Calu3 (cell line): ENCODE measurements around the gene FOXD2. TPM values are rescaled to one million over a fixed set of nuclear protein-coding genes. Genes with fewer than 3 reads are reported as not detected.

Source experiments
- BruUV-seq: library from RNA; stranded (reverse); fragments of 400-500 nt; replicated peaks from 2 replicates; lab custom pipeline; 2021; lab: Mats Ljungman, UMichigan
- CTCF ChIA-PET: fragments of 300-600 bp; sonication (Branson Sonifier 250); formaldehyde crosslinking; loops from one replicate; lab custom pipeline; 2022; ENCODE audit warnings: antibody characterized with exemption; lab: Charles Lee
- DNase-seq: peaks from one replicate; pipeline ENCODE4 v3.0.0; 2022
- H3K27ac Mint-ChIP-seq: one replicate; pipeline ENCODE4 v1.8.0; 2022; ENCODE audit warnings: mixed read lengths; ENCODE audit not compliant: unreplicated experiment
- H3K27me3 Mint-ChIP-seq: one replicate; pipeline ENCODE4 v1.8.0; 2022; ENCODE audit warnings: mixed read lengths; ENCODE audit not compliant: unreplicated experiment
- H3K36me3 Mint-ChIP-seq: one replicate; pipeline ENCODE4 v1.8.0; 2022; ENCODE audit warnings: mild to moderate bottlenecking, moderate library complexity, mixed read lengths; ENCODE audit not compliant: insufficient read depth, unreplicated experiment
- H3K4me1 Mint-ChIP-seq: one replicate; pipeline ENCODE4 v1.8.0; 2022; ENCODE audit warnings: mild to moderate bottlenecking, low read depth, mixed read lengths; ENCODE audit not compliant: unreplicated experiment
- H3K4me3 Mint-ChIP-seq: one replicate; pipeline ENCODE4 v1.8.0; 2022; ENCODE audit warnings: mild to moderate bottlenecking, low read depth, moderate library complexity, mixed read lengths; ENCODE audit not compliant: unreplicated experiment
- H3K9me3 Mint-ChIP-seq: one replicate; pipeline ENCODE4 v1.8.0; 2022; ENCODE audit warnings: low read depth, mixed read lengths; ENCODE audit not compliant: unreplicated experiment
- CTCF ChIP-seq: fragments of 200-600 bp; IDR thresholded peaks from one replicate; pipeline ENCODE4 v1.8.0; 2022; ENCODE audit warnings: antibody characterized with exemption; ENCODE audit not compliant: unreplicated experiment
- intact Hi-C: fragments of 100-400 bp; cut with micrococcal nuclease; formaldehyde crosslinking; loops from one replicate; pipeline ENCODE4 v1.10.0; 2022; ENCODE audit not compliant: unreplicated experiment
- total RNA-seq: library from RNA; stranded (reverse); gene quantifications from 2 replicates; pipeline ENCODE4 v1.2.3, GENCODE V29; 2022

Gene FOXD2
- total RNA-seq, 1 experiment from 2014 or later = 0.68 TPM

- Mint-ChIP-seq H3K36me3 (peaks cover 13% of the 10 kb centered on the region), H3K27me3 (peaks cover 22% of the 10 kb centered on the region), H3K4me3 (no peak overlapping the region), H3K4me1 (no peaks in the 10 kb centered on the region), H3K9me3 (no peaks in the 10 kb centered on the region), H3K27ac (no peak overlapping the region)
- CTCF ChIA-PET = interaction anchor here (0.7 kb wide), 3 partner anchors 45 to 333 kb away, joined by 3 to 4 read pairs (median 3); partner anchors contain the start of gene FOXD2
- BruUV-seq = no TSS peak
- intact Hi-C loops = no loop called here
- no peak for DNase-seq
- no peak for TF ChIP-seq CTCF
Observed at GRCh38 chr1:47393141-47393540, 44.7 kb upstream of the FOXD2 start.

- no peaks in the 10 kb centered on the region for H3K9me3 Mint-ChIP-seq
- peaks cover 21% of the 10 kb centered on the region for H3K27me3 Mint-ChIP-seq
- no peak for DNase-seq
- no TSS peak for BruUV-seq
- no peaks in the 10 kb centered on the region for H3K4me1 Mint-ChIP-seq
- TF ChIP-seq CTCF = no peak
- H3K36me3 Mint-ChIP-seq = no peaks in the 10 kb centered on the region
- no peak overlapping the region for H3K27ac Mint-ChIP-seq
- intact Hi-C loops = no loop called here
- no peak overlapping the region for H3K4me3 Mint-ChIP-seq
- CTCF ChIA-PET = no interaction called here
Observed at GRCh38 chr1:47395433-47395832, 42.4 kb upstream of the FOXD2 start.

GRCh38 chr1:47396671-47397196, 41.1 kb upstream of the FOXD2 start:
- DNase-seq = no peak
- no peaks in the 10 kb centered on the region for H3K4me1 Mint-ChIP-seq
- peaks cover 34% of the 10 kb centered on the region for H3K27me3 Mint-ChIP-seq
- intact Hi-C loops = no loop called here
- no peaks in the 10 kb centered on the region for H3K36me3 Mint-ChIP-seq
- no peaks in the 10 kb centered on the region for H3K9me3 Mint-ChIP-seq
- H3K4me3 Mint-ChIP-seq = no peak overlapping the region
- BruUV-seq = no TSS peak
- CTCF ChIA-PET = no interaction called here
- H3K27ac Mint-ChIP-seq = no peak overlapping the region
- no peak for TF ChIP-seq CTCF

- intact Hi-C loops = no loop called here
- CTCF ChIA-PET = no interaction called here
- BruUV-seq = no TSS peak
Observed at GRCh38 chr1:47399138-47399845, 38.6 kb upstream of the FOXD2 start.

More at GRCh38 chr1:47399138-47399845, 38.6 kb upstream of the FOXD2 start:
- TF ChIP-seq CTCF = no peak
- H3K9me3 Mint-ChIP-seq = no peaks in the 10 kb centered on the region
- H3K4me3 Mint-ChIP-seq = no peak overlapping the region
- no peak for DNase-seq
- H3K4me1 Mint-ChIP-seq = no peaks in the 10 kb centered on the region
- H3K36me3 Mint-ChIP-seq = no peaks in the 10 kb centered on the region
- peaks cover 50% of the 10 kb centered on the region for H3K27me3 Mint-ChIP-seq
- no peak overlapping the region for H3K27ac Mint-ChIP-seq
